CD4-positive, alpha-beta T cell treated with Interleukin-6 for 4 hours (primary cell): ENCODE data around the gene WFIKKN1.

Experiments used
- DNase-seq: peaks from one replicate; pipeline ENCODE4 v3.0.0-alpha.2; 2020; ENCODE audit warnings: mixed read lengths

Gene WFIKKN1

GRCh38 chr16:625117-625976 lies 5.4 kb upstream of the WFIKKN1 start:
- no peak for DNase-seq

GRCh38 chr16:625977-626765 lies 4.6 kb upstream of the WFIKKN1 start:
- no peak for DNase-seq

DNA sequence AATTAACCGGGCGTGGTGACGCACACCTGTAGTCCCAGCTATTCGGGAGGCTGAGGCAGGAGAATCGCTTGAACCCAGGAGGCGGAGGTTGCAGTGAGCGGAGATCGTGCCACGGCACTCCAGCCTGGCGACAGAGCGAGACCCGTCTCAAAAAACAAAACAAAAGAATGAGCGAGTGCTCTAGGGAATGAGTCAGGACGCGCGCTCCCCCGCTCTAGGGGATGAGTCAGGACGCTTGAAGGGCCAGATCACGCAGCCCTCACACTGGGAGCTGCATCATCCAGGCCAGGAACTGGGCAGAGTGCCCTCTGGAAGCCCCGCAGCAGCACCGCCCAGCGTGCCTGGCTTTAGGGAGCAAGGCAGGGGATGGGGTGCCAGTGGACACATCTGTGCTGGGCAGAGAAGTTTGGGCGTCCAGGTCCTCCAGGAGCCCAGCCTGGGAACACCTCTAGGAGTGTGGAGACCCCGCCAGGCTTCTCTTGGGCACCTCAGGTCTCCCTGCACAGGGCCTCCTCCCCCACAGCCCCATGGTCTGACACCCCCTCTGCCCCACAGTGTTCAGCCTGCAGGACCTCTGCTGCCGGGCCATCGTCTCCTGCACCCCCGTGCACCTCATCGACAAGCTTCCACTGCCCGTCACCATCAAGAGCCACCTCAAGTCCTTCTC lies 3.9 kb upstream of the WFIKKN1 start:
- no peak for DNase-seq

GRCh38 chr16:627454-628239 lies 3.1 kb upstream of the WFIKKN1 start:
- DNase-seq, result no peak

- no peak for DNase-seq
These were observed 2.3 kb upstream of the WFIKKN1 start for GRCh38 chr16:628321-629061.

DNA sequence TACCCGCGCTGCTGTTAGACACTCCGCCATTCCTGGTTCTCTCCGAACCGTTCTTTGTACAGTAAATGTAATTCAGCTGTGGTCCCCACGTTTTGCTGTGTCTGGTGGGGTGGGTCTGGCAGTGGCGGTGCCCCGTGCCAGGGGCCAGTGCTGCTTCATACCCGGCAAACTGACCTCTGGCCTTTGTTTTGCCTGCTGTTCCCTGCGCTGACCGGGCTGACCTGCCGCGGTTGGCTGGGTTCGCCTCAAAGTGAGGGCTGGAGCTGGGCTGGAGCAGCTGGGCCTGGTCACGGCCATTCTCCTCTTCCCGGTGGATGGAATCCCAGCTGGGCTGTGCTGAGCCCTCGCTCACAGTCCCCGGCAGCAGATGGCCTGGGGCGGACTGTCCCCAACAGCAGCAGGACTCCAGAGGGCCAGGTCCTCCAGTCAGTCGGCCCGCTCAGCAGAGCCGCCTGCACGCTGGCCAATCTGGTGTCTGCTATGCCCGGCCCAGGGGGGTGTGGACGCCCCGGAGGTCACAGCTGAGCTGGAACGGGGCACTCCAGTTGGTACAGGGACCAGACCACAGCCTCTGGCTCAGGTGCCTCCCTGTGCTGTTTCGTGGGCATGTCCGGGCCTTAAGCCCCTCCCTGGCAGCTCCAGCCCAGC lies 1.5 kb upstream of the WFIKKN1 start:
- no peak for DNase-seq

DNA sequence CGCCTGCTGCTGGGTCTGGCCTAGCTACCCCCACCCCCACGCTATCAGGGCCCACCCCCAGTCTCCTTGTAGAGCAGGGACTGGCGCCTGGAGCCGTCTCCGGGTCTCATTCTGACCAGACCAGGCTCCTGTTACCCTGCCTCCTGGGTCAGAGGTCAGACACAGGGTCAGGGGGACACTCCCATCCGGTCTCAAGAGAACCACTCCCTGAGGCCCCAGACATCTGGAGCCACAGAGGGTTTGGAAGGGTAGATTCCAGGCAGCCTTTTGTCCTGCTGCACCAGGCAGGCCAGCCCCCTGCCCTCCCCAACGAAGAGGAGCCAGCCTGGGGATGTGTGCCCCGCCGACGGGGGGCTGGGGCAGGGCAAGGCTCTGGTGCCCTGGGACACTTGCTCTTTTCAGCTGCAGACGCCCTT lies 944 bp upstream of the WFIKKN1 start:
- no peak for DNase-seq

DNA sequence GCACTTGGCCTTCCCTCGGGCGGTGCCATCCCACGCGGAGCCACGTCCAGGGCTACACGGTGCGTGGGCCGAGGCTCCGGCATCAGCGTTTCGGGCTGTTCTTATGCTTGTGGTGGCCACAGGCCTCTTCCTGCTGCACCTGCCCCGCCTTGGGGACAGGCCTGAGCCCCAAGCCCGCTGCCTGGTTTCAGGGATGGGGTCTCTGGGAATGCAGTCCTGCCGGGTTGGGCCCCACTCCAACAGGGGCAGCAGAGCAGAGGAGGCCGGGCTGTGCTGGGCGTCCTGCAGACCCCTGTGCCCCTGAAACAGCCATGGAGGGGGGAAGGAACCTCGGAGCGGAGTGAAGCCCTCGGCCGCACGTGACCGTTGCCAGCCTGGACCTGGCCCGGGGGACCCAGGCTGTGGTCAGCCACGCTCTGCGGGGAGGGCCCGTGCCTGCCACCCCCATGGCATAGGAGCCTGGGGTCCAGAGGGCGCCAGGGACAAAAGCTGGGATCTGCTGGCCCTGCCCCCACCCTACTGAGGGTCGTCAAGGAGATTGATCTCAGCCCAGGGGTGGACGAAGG lies 453 bp upstream of the WFIKKN1 start:
- DNase-seq, result no peak

GRCh38 chr16:631808-632358 lies 1.1 kb downstream of the WFIKKN1 start:
- no peak for DNase-seq

DNA sequence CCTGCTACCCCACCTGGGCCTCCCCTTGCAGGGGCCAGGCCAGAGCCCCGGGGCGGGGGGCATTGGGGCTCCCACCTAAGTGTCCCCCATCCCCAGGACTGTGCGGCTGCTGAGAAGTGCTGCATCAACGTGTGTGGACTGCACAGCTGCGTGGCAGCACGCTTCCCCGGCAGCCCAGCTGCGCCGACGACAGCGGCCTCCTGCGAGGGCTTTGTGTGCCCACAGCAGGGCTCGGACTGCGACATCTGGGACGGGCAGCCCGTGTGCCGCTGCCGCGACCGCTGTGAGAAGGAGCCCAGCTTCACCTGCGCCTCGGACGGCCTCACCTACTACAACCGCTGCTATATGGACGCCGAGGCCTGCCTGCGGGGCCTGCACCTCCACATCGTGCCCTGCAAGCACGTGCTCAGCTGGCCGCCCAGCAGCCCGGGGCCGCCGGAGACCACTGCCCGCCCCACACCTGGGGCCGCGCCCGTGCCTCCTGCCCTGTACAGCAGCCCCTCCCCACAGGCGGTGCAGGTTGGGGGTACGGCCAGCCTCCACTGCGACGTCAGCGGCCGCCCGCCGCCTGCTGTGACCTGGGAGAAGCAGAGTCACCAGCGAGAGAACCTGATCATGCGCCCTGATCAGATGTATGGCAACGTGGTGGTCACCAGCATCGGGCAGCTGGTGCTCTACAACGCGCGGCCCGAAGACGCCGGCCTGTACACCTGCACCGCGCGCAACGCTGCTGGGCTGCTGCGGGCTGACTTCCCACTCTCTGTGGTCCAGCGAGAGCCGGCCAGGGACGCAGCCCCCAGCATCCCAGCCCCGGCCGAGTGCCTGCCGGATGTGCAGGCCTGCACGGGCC lies 1.9 kb downstream of the WFIKKN1 start:
- no peak for DNase-seq

- no peak for DNase-seq
These were observed 2.7 kb downstream of the WFIKKN1 start for GRCh38 chr16:633336-634050.

DNA sequence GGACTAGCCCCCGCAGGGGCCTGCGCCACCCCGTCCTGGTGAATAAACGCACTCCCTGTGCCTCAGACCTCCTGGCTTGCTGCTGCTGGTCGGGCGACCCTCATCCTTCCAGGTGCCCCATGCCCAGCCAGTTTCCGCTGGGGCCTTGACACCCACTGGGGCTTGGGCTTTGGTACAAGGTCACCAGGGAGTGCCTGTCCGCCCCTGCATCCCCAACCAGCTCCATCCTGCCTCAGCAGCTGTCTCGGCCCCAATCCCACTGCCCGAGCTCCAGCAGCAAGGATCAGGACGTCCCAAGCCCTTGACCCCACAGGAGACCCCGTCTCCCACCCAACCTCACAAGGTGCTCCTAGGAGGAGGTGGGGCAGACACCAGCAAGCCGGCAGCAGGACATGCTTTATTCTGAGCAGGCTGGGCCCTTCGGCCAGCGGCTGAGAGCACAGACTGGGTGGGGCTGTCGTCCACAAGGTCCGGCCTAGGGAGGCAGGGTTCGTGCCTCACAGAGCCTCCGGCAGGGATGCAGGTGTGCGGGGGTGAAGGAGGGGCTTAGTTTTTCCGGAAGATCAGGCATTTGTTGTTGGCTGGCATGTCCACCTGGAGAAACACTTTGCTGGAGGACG lies 3.4 kb downstream of the WFIKKN1 start:
- no peak for DNase-seq

- DNase-seq, result no peak
These were observed 4.2 kb downstream of the WFIKKN1 start for GRCh38 chr16:634996-635395.

DNA sequence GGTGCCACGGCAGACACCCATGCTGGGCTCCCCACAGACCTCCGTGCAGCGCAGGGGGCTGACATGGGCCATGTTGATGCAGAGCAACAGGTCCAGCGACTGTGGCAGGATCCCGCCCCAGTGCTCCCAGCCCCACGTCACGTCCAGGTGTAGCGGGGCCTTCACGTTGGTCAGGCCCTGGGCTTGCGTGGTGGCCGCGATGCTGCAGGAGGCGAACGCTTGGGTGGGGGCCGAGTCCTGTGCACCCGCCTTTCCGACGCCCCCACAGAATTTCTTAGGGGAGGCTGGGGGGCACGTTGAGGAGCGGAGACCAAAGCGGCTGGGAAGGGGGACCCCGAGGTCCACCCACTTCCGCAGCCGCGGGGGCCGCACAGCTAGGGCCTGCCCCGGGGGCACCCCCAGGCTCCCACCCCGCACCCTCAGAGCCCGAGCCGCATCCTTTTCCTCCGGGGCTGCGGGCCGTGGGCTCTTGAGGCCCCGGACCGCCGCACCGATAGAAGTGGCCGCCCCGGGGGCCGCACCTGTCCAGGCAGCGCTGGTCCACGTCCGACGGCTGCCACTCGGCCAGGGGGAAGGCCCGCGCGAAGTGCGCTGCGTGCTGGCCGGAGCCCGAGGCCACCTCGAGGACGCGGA lies 4.9 kb downstream of the WFIKKN1 start:
- no peak for DNase-seq

DNA sequence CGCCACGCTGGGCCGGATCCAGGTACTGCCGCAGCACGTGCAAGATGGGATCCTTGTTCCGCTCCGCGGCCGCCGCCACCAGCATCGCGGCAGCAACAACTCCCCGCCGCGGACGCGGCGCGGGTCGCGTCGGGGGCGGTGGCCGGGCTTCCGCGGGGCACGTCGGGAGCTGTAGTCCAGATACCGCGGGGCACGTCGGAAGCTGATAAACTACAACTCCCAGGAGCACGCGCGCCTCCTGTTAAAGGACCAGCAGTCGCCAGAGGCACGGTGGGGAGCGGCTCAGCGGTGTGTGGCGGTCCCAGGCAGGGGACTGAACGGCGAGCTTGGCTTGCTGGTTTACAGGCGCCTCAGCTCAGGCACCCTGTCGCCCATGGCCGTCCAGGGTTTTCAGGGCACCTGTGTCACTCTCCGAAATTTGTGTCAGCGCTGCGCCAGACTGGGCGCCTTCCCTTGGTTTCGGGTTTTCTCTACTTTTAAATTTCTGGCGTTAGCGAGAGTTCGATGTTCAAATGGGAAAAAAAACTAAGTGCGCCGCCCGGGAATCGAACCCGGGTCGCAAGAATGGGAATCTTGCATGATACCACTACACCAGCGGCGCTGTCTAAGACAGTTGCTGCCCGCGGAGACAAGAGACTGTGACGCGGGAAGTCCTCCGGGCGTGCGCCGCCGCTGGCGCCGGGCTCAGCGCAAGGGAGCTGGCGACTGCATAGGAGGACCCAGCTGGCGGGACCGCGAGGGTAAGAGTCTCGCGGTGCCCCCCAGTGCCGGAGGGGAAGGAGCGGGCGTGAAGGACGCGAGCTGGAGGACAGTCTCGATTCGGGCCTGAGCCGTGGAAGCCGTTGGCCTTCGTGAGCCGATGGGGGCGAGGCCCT lies 5.7 kb downstream of the WFIKKN1 start, which contains the start of gene METTL26:
METTL26 (minus strand) TSS at position 100 of the 875 bp plus-strand sequence; CDS start at position 85, 15 bp downstream.
- DNase-seq, result peak; percentile 96

GRCh38 chr16:637081-638018 lies 6.6 kb downstream of the WFIKKN1 start:
- peak; percentile 94 for DNase-seq
